Cardiac muscle cell (in vitro differentiated cells and primary cell): ENCODE data around the gene FGF19. TPM values are rescaled to one million over a fixed set of nuclear protein-coding genes. Genes with fewer than 3 reads are reported as not detected.

Experiments used
- DNase-seq, 2 donors: peaks; one replicate each; pipeline versions ENCODE4 v3.0.0 to v3.0.0-alpha.2; 2010 to 2017; ENCODE audit warnings: low read depth in 1 of 2, low spot score in 1 of 2
- H3K27ac ChIP-seq: fragments of 200-600 bp; sonication (generic); 2 replicates; pipeline ENCODE4 v1.5.1; 2016
- H3K27me3 ChIP-seq: fragments of 200-600 bp; sonication (generic); 2 replicates; pipeline ENCODE4 v1.6.0; 2016; ENCODE audit warnings: control low read depth
- H3K36me3 ChIP-seq: fragments of 200-600 bp; sonication (generic); 2 replicates; pipeline ENCODE4 v1.5.1; 2016; ENCODE audit warnings: control low read depth
- H3K4me1 ChIP-seq: fragments of 200-600 bp; sonication (generic); 2 replicates; pipeline ENCODE4 v1.8.1; 2017; ENCODE audit warnings: low read depth, mild to moderate bottlenecking, mixed run types
- H3K4me3 ChIP-seq: fragments of 200-600 bp; sonication (generic); 2 replicates; pipeline ENCODE4 v1.5.1; 2016; ENCODE audit warnings: mild to moderate bottlenecking
- H3K9me3 ChIP-seq: fragments of 200-600 bp; sonication (generic); 2 replicates; pipeline ENCODE4 v1.5.1; 2017; ENCODE audit warnings: low read depth, mild to moderate bottlenecking, control low read depth
- CTCF ChIP-seq: IDR thresholded peaks from 2 replicates; pipeline ENCODE4 v1.5.1; 2012; ENCODE audit warnings: low read depth, mild to moderate bottlenecking, low read length
- polyA plus RNA-seq: library from polyadenylated mRNA; unstranded; fragments of >200 nt; fragmentation: Nextera tagmentation; extraction: Ambion mirVana; gene quantifications from 2 replicates; pipeline ENCODE4 v1.2.1, GENCODE V29; 2016
- total RNA-seq: library from RNA; depleted of rRNA; stranded (reverse); fragments of >200 nt; gene quantifications from 2 replicates; pipeline ENCODE4 v1.2.3, GENCODE V29; 2016

Gene FGF19
- total and polyA plus RNA-seq, 2 experiments from 2014 or later, result not detected

GRCh38 chr11:69657911-69658625 is 45.8 kb downstream of the FGF19 start:
- peak; percentile 37 to 86 for DNase-seq

GRCh38 chr11:69657456-69657910 is 46.3 kb downstream of the FGF19 start:
- TF ChIP-seq CTCF, result no peak
- H3K4me1 ChIP-seq, result peaks cover 11% of the 10 kb centered on the region
- no peaks in the 10 kb centered on the region for H3K9me3 ChIP-seq
- H3K4me3 ChIP-seq, result no peak overlapping the region
- no peaks in the 10 kb centered on the region for H3K36me3 ChIP-seq
- DNase-seq, result no peak
- no peaks in the 10 kb centered on the region for H3K27me3 ChIP-seq
- H3K27ac ChIP-seq, result peak overlapping the region; percentile 94

More at GRCh38 chr11:69657911-69658625, 45.8 kb downstream of the FGF19 start:
- peaks cover 11% of the 10 kb centered on the region for H3K4me1 ChIP-seq
- no peak for TF ChIP-seq CTCF
- no peaks in the 10 kb centered on the region for H3K9me3 ChIP-seq
- no peaks in the 10 kb centered on the region for H3K27me3 ChIP-seq
- no peaks in the 10 kb centered on the region for H3K36me3 ChIP-seq
- no peak overlapping the region for H3K4me3 ChIP-seq
- peak overlapping the region; percentile 94 for H3K27ac ChIP-seq

DNA sequence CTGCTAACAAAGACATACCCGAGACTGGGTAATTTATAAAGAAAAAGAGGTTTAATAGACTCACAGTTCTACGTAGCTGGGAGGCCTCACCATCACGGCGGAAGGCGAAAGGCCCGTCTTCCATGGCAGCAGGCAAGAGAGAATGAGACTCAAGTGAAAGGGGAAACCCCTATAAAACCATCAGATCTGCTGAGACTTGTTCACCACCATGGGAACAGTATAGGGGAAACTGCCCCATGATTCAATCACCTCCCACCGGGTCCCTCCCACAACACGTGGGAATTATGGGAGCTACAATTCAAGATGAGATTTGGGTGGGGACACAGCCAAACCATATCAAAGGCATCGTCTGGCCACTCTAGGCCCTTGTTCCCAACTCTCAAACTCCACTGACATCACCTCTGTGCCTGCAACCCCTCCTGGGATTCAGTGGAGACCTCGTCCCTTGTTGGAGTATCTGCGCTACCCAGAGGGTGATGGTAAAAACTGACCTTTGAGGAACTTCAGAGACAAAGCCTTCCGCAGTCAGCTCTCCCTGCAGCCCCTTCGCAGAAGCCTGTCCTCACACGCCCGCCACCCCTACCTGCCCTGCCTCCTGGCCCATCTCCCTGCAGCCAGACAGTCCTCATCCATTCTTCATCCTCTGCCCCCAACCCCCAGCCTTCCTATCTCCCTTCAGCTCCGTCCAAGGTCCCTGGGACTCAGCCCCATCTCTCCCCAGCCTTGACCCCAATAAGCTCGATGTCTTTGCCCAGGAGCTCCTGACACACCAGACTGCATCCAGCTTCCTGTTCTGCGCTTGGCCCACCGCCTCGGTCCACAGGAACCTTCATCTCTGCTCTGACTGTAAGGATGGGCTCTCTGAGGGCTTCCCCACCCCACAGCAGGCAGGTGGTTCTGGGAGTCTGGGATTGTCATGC is 47.0 kb downstream of the FGF19 start:
- H3K9me3 ChIP-seq, result no peaks in the 10 kb centered on the region
- peak overlapping the region; percentile 94 for H3K27ac ChIP-seq
- H3K36me3 ChIP-seq, result peaks cover 4% of the 10 kb centered on the region
- DNase-seq, result no peak
- no peak overlapping the region for H3K4me3 ChIP-seq
- no peaks in the 10 kb centered on the region for H3K27me3 ChIP-seq
- peaks cover 11% of the 10 kb centered on the region for H3K4me1 ChIP-seq
- TF ChIP-seq CTCF, result no peak

- no peak for DNase-seq
- Histone ChIP-seq H3K27ac (no peak overlapping the region), H3K9me3 (no peaks in the 10 kb centered on the region), H3K36me3 (peaks cover 4% of the 10 kb centered on the region), H3K4me3 (no peak overlapping the region), H3K4me1 (peaks cover 11% of the 10 kb centered on the region), H3K27me3 (no peaks in the 10 kb centered on the region)
- no peak for TF ChIP-seq CTCF
Measured at GRCh38 chr11:69655479-69656428, 48.1 kb downstream of the FGF19 start.
